Loucy (cell line): ENCODE data around the gene CREBL2.

ENCODE experiments used
- H2AFZ ChIP-seq: fragments of 200-600 bp; sonication (generic); 2 replicates; pipeline ENCODE4 v1.6.0; 2016; ENCODE audit warnings: antibody characterized with exemption, mild to moderate bottlenecking, low read length, moderate library complexity
- H3F3A ChIP-seq: fragments of 200-600 bp; 2 replicates; pipeline ENCODE4 v1.6.0; 2016; ENCODE audit warnings: antibody characterized with exemption, low read depth, mild to moderate bottlenecking
- H3K27me3 ChIP-seq: fragments of 200-600 bp; sonication (generic); 2 replicates; pipeline ENCODE4 v1.6.1; 2014; ENCODE audit warnings: low read length, mild to moderate bottlenecking; ENCODE audit not compliant: insufficient read depth, poor library complexity, severe bottlenecking
- H3K36me3 ChIP-seq: fragments of 200-600 bp; sonication (generic); 2 replicates; pipeline ENCODE4 v1.6.1; 2016; ENCODE audit warnings: low read length; ENCODE audit not compliant: insufficient read depth
- H3K4me1 ChIP-seq: fragments of 200-600 bp; sonication (generic); 2 replicates; pipeline ENCODE4 v1.5.1; 2014; ENCODE audit warnings: low read length, mild to moderate bottlenecking; ENCODE audit not compliant: insufficient read depth, poor library complexity, severe bottlenecking
- H3K4me2 ChIP-seq: fragments of 200-600 bp; sonication (generic); 2 replicates; pipeline ENCODE4 v1.6.0; 2014; ENCODE audit warnings: antibody characterized with exemption, low read length, low read depth, mild to moderate bottlenecking; ENCODE audit not compliant: poor library complexity, severe bottlenecking
- H3K4me3 ChIP-seq: fragments of 200-600 bp; sonication (generic); 2 replicates; pipeline ENCODE4 v1.5.1; 2014; ENCODE audit warnings: low read length, mild to moderate bottlenecking, mixed read lengths; ENCODE audit not compliant: poor library complexity, severe bottlenecking
- H3K79me2 ChIP-seq: fragments of 200-600 bp; sonication (generic); 2 replicates; pipeline ENCODE4 v1.6.1; 2014; ENCODE audit warnings: low read length; ENCODE audit not compliant: insufficient read depth
- H3K9ac ChIP-seq: fragments of 200-600 bp; sonication (generic); 2 replicates; pipeline ENCODE4 v1.6.0; 2014; ENCODE audit warnings: mild to moderate bottlenecking, low read depth, low read length, moderate library complexity; ENCODE audit not compliant: poor library complexity, severe bottlenecking
- H3K9me2 ChIP-seq: fragments of 200-600 bp; sonication (generic); replicated peaks from 2 replicates; pipeline ENCODE4 v1.6.1; 2016; ENCODE audit warnings: low read depth, low read length, mixed read lengths
- H3K9me3 ChIP-seq: fragments of 200-600 bp; sonication (generic); 2 replicates; pipeline ENCODE4 v1.6.1; 2014; ENCODE audit warnings: mild to moderate bottlenecking, antibody characterized with exemption, low read length, low read depth; ENCODE audit not compliant: insufficient read depth
- H4K20me1 ChIP-seq: fragments of 200-600 bp; sonication (generic); 2 replicates; pipeline ENCODE4 v1.6.0; 2014; ENCODE audit warnings: antibody characterized with exemption, low read length, mild to moderate bottlenecking; ENCODE audit not compliant: insufficient read depth, poor library complexity, severe bottlenecking
- EZH2phosphoT487 ChIP-seq: fragments of 200-600 bp; IDR thresholded peaks from 2 replicates; pipeline ENCODE4 v1.6.1; 2018; ENCODE audit warnings: antibody characterized with exemption, mild to moderate bottlenecking, moderate library complexity, borderline replicate concordance
- TF ChIP-seq, protein P1 (sequence below): fragments of 200-600 bp; sonication (generic); conservative IDR thresholded peaks from 2 replicates; pipeline ENCODE4 v1.5.1; 2014; ENCODE audit warnings: mild to moderate bottlenecking, antibody characterized with exemption, low read length

Gene CREBL2

DNA sequence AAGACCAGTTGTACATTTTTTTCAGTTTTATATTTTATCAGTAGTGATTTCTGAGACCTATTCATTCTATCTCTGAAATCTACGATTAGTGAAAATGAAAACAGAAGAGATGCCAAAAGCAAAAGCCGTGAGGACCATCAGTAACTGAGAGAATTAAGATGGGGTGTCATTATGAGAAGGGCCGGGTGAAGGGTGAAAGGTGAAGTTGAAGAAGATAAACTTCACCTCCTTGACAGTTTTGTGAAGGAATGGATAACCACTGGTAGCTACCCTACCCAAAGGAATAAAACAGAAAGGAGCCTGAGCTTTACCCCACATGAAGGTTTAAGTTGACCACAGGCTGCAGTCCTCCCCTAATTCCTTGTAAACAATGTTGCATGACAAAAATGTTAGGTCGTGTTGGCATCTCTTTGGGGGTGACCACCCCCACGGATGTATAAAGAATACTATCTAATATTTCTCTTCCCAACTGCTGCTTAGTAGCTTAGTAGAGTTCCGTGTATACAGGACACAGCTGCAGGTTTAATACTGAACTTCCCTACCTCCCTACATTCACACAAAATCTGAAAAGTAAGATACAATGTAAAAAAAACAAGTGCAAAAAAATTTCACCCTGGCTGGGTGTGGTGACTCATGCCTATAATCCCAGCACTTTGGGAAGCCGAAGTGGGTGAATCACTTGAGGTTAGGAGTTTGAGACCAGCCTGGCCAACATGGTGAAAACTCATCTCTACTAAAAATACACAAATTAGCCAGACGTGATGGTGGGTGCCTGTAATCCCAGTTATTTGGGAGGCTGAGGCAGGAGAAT is 60.4 kb downstream of the CREBL2 start:
- no peaks in the 10 kb centered on the region for H3F3A ChIP-seq
- H2AFZ ChIP-seq = no peak overlapping the region
- H3K9me3 ChIP-seq = no peaks in the 10 kb centered on the region
- no peaks in the 10 kb centered on the region for H3K79me2 ChIP-seq
- H4K20me1 ChIP-seq = no peaks in the 10 kb centered on the region
- no peak overlapping the region for H3K9ac ChIP-seq
- no peaks in the 10 kb centered on the region for H3K36me3 ChIP-seq
- H3K4me1 ChIP-seq = no peaks in the 10 kb centered on the region
- TF ChIP-seq, protein P1, sequence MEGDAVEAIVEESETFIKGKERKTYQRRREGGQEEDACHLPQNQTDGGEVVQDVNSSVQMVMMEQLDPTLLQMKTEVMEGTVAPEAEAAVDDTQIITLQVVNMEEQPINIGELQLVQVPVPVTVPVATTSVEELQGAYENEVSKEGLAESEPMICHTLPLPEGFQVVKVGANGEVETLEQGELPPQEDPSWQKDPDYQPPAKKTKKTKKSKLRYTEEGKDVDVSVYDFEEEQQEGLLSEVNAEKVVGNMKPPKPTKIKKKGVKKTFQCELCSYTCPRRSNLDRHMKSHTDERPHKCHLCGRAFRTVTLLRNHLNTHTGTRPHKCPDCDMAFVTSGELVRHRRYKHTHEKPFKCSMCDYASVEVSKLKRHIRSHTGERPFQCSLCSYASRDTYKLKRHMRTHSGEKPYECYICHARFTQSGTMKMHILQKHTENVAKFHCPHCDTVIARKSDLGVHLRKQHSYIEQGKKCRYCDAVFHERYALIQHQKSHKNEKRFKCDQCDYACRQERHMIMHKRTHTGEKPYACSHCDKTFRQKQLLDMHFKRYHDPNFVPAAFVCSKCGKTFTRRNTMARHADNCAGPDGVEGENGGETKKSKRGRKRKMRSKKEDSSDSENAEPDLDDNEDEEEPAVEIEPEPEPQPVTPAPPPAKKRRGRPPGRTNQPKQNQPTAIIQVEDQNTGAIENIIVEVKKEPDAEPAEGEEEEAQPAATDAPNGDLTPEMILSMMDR = no peak
- TF ChIP-seq EZH2phosphoT487 = no peak
- H3K27me3 ChIP-seq = no peaks in the 10 kb centered on the region
- H3K4me3 ChIP-seq = no peak overlapping the region
- H3K4me2 ChIP-seq = no peak overlapping the region
- H3K9me2 ChIP-seq = no peaks in the 10 kb centered on the region

DNA sequence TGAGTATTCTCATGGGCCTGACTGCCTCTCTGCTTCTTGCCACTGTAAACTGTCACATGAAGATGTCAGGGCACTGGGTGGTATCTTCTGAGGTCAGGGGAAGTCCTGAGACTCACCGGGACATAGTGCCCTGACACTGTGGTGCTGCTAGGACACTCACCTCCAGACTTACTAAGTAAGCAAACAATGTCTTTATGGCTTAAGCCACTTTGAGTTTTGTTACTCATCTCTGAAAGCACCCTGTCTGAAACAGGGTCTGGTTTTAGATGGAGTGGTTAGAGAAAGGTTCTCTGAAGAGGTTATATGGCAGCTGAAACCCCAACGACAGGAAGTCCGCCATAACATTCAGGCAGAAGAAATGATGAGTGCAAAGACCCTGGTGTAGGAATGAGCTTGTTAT is 61.6 kb downstream of the CREBL2 start:
- Histone ChIP-seq H3K79me2 (no peaks in the 10 kb centered on the region), H3K9me3 (no peaks in the 10 kb centered on the region), H3K36me3 (no peaks in the 10 kb centered on the region), H3K4me1 (no peaks in the 10 kb centered on the region), H2AFZ (no peak overlapping the region), H3K9ac (no peak overlapping the region), H3K27me3 (no peaks in the 10 kb centered on the region), H3K9me2 (no peaks in the 10 kb centered on the region), H3F3A (no peaks in the 10 kb centered on the region), H4K20me1 (no peaks in the 10 kb centered on the region), H3K4me3 (no peak overlapping the region), H3K4me2 (no peak overlapping the region)
- TF ChIP-seq, protein P1 = no peak
- no peak for TF ChIP-seq EZH2phosphoT487

DNA sequence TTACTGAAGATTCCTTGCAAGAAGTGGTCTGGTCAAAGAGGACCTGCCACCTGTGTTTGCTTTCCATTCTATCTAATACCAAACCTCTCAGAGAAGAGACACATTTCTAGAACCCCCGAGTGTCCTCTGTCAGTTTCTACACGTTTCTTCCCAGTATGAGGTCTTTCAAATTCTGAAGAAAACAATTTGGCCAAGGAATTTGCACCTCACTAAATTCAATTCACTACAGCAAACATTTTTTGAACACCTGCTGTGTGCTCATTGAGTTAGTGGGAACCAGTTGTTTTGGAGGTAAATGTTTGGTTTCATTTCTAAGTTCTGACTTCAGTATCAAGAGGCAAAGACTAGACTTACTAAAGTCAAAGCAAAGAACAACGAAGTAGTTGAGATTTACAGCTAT is 64.9 kb downstream of the CREBL2 start:
- Histone ChIP-seq H3K4me3 (no peak overlapping the region), H3F3A (no peaks in the 10 kb centered on the region), H3K36me3 (no peaks in the 10 kb centered on the region), H4K20me1 (no peaks in the 10 kb centered on the region), H3K4me2 (no peak overlapping the region), H3K9me3 (no peaks in the 10 kb centered on the region), H3K79me2 (no peaks in the 10 kb centered on the region), H3K9ac (no peak overlapping the region), H2AFZ (no peak overlapping the region), H3K4me1 (no peaks in the 10 kb centered on the region), H3K9me2 (no peaks in the 10 kb centered on the region), H3K27me3 (no peaks in the 10 kb centered on the region)
- TF ChIP-seq, protein P1 = no peak
- TF ChIP-seq EZH2phosphoT487 = no peak
